ENCODE results near the gene CREB5. TPM values are rescaled to one million over a fixed set of nuclear protein-coding genes. Genes with fewer than 3 reads are reported as not detected.

The CREB5 gene
- total and polyA plus RNA-seq, 2 donors from 2014 or later = 3.4 to 27.2 TPM

DNA sequence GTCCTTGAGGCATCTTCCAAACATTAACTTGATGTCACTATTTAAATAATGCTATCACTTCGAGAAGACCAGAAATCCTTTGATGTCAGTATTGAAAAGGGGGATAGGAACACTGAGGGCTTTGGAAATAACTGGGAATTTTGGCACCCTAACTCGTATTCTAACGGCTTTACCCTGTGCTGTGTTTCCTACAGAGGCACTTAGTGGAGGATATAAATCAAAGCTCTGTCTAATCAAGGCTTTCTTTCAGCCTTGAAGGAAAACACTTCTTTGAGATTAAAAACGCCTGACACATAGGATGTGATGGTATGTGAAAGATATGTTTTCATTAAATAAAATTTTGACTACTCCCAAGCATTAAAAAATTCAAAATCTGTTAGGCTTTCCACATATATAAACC, 62.3 kb downstream of the CREB5 start:
- DNase-seq = peak in 2 of 5 donors; percentile 21 to 27
- no peak for FAIRE-seq
- intact Hi-C loops (cut with DNase I) = no loop called here
- no peak overlapping the region for H3K9ac ChIP-seq (ENCODE audit: low read length in 3 of 3)
- no peaks in the 10 kb centered on the region for H3K9me3 ChIP-seq (ENCODE audit: control insufficient read depth in 2 of 3, insufficient read depth in 1 of 3, low read length in 3 of 3)
- H3K36me3 ChIP-seq (ENCODE audit: control insufficient read depth in 2 of 3, insufficient read depth in 3 of 3, low read length in 3 of 3) = no peaks in the 10 kb centered on the region
- H3K27ac ChIP-seq (ENCODE audit: low read depth in 2 of 2, low read length in 2 of 2) = no peak overlapping the region
- H3K27me3 ChIP-seq (ENCODE audit: control insufficient read depth, insufficient read depth, low read length) = no peaks in the 10 kb centered on the region
- TF ChIP-seq, protein P1, sequence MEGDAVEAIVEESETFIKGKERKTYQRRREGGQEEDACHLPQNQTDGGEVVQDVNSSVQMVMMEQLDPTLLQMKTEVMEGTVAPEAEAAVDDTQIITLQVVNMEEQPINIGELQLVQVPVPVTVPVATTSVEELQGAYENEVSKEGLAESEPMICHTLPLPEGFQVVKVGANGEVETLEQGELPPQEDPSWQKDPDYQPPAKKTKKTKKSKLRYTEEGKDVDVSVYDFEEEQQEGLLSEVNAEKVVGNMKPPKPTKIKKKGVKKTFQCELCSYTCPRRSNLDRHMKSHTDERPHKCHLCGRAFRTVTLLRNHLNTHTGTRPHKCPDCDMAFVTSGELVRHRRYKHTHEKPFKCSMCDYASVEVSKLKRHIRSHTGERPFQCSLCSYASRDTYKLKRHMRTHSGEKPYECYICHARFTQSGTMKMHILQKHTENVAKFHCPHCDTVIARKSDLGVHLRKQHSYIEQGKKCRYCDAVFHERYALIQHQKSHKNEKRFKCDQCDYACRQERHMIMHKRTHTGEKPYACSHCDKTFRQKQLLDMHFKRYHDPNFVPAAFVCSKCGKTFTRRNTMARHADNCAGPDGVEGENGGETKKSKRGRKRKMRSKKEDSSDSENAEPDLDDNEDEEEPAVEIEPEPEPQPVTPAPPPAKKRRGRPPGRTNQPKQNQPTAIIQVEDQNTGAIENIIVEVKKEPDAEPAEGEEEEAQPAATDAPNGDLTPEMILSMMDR (IDR thresholded peaks at IDR 0.05; ENCODE audit: borderline replicate concordance, extremely low read depth, insufficient read depth) = no peak
- no peak overlapping the region for H3K4me3 ChIP-seq (ENCODE audit: low read length in 3 of 3)
- no peaks in the 10 kb centered on the region for H3K4me1 ChIP-seq (ENCODE audit: control insufficient read depth in 2 of 3, insufficient read depth in 2 of 3, low read depth in 1 of 3, low read length in 3 of 3)

DNA sequence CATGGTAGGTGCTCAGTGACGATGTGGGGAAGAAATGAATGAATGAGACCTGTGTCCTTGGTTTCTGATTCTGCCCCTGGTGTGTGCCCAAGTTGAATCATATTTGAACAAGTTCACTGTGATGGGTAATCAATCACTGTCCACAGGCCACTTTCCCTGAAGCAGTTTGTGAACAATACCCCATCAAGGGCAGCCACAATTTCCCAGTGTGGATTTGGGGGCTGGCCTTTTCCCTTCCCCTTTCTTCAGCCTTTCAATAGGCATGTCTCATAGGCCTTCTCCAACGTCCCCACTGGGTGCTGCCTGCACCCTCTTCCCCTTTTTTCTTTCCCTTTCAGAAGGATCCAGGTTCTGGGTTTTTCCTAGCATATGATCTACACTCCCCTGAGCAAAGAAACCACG, 64.7 kb downstream of the CREB5 start:
- Histone ChIP-seq H3K27me3 (ENCODE audit: control insufficient read depth, insufficient read depth, low read length) (no peaks in the 10 kb centered on the region), H3K4me3 (ENCODE audit: low read length in 3 of 3) (no peak overlapping the region), H3K9ac (ENCODE audit: low read length in 3 of 3) (no peak overlapping the region), H3K36me3 (ENCODE audit: control insufficient read depth in 2 of 3, insufficient read depth in 3 of 3, low read length in 3 of 3) (no peaks in the 10 kb centered on the region), H3K4me1 (ENCODE audit: control insufficient read depth in 2 of 3, insufficient read depth in 2 of 3, low read depth in 1 of 3, low read length in 3 of 3) (no peaks in the 10 kb centered on the region), H3K9me3 (ENCODE audit: control insufficient read depth in 2 of 3, insufficient read depth in 1 of 3, low read length in 3 of 3) (no peaks in the 10 kb centered on the region), H3K27ac (ENCODE audit: low read depth in 2 of 2, low read length in 2 of 2) (no peak overlapping the region)
- intact Hi-C loops (cut with DNase I) = no loop called here
- DNase-seq (no peak), FAIRE-seq (no peak)
- TF ChIP-seq, protein P1 (IDR thresholded peaks at IDR 0.05; ENCODE audit: borderline replicate concordance, extremely low read depth, insufficient read depth) = no peak

DNA sequence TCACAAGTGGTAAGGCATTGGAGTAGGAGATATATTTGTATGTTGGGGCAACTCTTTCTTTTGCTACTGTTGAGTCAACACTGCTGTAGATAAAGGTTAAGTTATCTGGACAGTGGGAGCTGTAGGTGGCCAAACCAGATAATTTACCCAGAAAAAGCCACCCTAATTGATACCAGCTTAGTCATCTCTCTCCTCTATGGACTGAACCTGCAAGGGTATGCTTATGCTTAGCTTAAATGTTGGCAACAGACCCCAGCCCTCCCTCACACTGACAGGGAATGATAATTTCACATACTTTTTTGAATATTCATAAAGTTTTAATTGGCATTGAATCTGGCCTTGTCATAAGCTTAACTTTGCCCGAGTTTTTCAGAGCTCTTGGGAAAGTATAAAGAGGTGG, 66.3 kb downstream of the CREB5 start:
- Histone ChIP-seq H3K9me3 (ENCODE audit: control insufficient read depth in 2 of 3, insufficient read depth in 1 of 3, low read length in 3 of 3) (no peaks in the 10 kb centered on the region), H3K9ac (ENCODE audit: low read length in 3 of 3) (no peak overlapping the region), H3K36me3 (ENCODE audit: control insufficient read depth in 2 of 3, insufficient read depth in 3 of 3, low read length in 3 of 3) (no peaks in the 10 kb centered on the region), H3K4me1 (ENCODE audit: control insufficient read depth in 2 of 3, insufficient read depth in 2 of 3, low read depth in 1 of 3, low read length in 3 of 3) (no peaks in the 10 kb centered on the region), H3K4me3 (ENCODE audit: low read length in 3 of 3) (no peak overlapping the region), H3K27me3 (ENCODE audit: control insufficient read depth, insufficient read depth, low read length) (no peaks in the 10 kb centered on the region), H3K27ac (ENCODE audit: low read depth in 2 of 2, low read length in 2 of 2) (no peak overlapping the region)
- FAIRE-seq (no peak), DNase-seq (no peak)
- TF ChIP-seq, protein P1 (IDR thresholded peaks at IDR 0.05; ENCODE audit: borderline replicate concordance, extremely low read depth, insufficient read depth) = no peak
- intact Hi-C loops (cut with DNase I) = no loop called here

DNA sequence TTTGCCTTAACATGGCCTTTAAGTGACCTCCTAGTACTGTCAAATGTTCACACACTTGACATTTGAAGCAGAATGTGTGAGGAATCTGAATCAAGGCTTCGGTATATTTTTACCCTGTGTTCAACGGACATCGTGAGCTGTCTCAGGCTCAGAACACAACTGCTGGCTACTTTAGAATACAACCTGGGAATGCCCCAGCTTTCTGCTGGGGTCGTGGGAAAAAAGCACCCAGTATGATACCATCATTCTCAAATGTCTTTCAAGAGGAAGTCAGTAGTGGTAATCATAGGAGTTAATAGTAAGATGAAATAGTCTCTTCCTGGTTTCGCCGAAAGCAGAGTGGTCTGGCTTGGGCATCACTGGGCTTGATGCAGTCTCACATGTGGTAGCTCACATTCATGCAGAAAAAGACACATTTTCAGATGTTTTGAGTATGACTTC, 67.2 kb downstream of the CREB5 start:
- Histone ChIP-seq H3K36me3 (ENCODE audit: control insufficient read depth in 2 of 3, insufficient read depth in 3 of 3, low read length in 3 of 3) (no peaks in the 10 kb centered on the region), H3K4me3 (ENCODE audit: low read length in 3 of 3) (no peak overlapping the region), H3K4me1 (ENCODE audit: control insufficient read depth in 2 of 3, insufficient read depth in 2 of 3, low read depth in 1 of 3, low read length in 3 of 3) (no peaks in the 10 kb centered on the region), H3K9me3 (ENCODE audit: control insufficient read depth in 2 of 3, insufficient read depth in 1 of 3, low read length in 3 of 3) (no peaks in the 10 kb centered on the region), H3K27me3 (ENCODE audit: control insufficient read depth, insufficient read depth, low read length) (no peaks in the 10 kb centered on the region), H3K9ac (ENCODE audit: low read length in 3 of 3) (no peak overlapping the region), H3K27ac (ENCODE audit: low read depth in 2 of 2, low read length in 2 of 2) (no peak overlapping the region)
- no peak for DNase-seq
- TF ChIP-seq, protein P1 (IDR thresholded peaks at IDR 0.05; ENCODE audit: borderline replicate concordance, extremely low read depth, insufficient read depth) = no peak
- no peak for FAIRE-seq
- intact Hi-C loops (cut with DNase I) = no loop called here
